HG03025 (cell line): Measurements from ENCODE around the gene SLC8A3.

Experiments used
- ATAC-seq: cut with Tn5 transposase; IDR thresholded peaks from one replicate; pipeline ENCODE4 v1.9.1; 2021; ENCODE audit warnings: mild to moderate bottlenecking, moderate library complexity; ENCODE audit not compliant: unreplicated experiment, low FRiP score

The SLC8A3 gene

GRCh38 chr14:70077005-70077404, 111.7 kb downstream of the SLC8A3 start:
- ATAC-seq, result no peak

- no peak for ATAC-seq
Measured at GRCh38 chr14:70073924-70074566, 114.7 kb downstream of the SLC8A3 start.

GRCh38 chr14:70069186-70069585, 119.6 kb downstream of the SLC8A3 start:
- ATAC-seq, result no peak

- no peak for ATAC-seq
Measured at GRCh38 chr14:70067810-70068209, 120.9 kb downstream of the SLC8A3 start.

GRCh38 chr14:70064136-70064865, 124.5 kb downstream of the SLC8A3 start:
- no peak for ATAC-seq

GRCh38 chr14:70061108-70061507, 127.6 kb downstream of the SLC8A3 start:
- ATAC-seq, result no peak

- ATAC-seq, result no peak
Measured at GRCh38 chr14:70059545-70059944, 129.2 kb downstream of the SLC8A3 start.

GRCh38 chr14:70057519-70058136, 131.1 kb downstream of the SLC8A3 start:
- no peak for ATAC-seq

- no peak for ATAC-seq
Measured at GRCh38 chr14:70052990-70053389, 135.8 kb downstream of the SLC8A3 start.

GRCh38 chr14:70050136-70050535, 138.6 kb downstream of the SLC8A3 start:
- ATAC-seq, result no peak

GRCh38 chr14:70049605-70050004, 139.1 kb downstream of the SLC8A3 start:
- no peak for ATAC-seq

- ATAC-seq, result no peak
Measured at GRCh38 chr14:70048313-70048654, 140.5 kb downstream of the SLC8A3 start.

GRCh38 chr14:70047598-70048312, 141.0 kb downstream of the SLC8A3 start:
- no peak for ATAC-seq

- no peak for ATAC-seq
Measured at GRCh38 chr14:70045844-70046535, 142.8 kb downstream of the SLC8A3 start.

- ATAC-seq, result no peak
Measured at GRCh38 chr14:70045310-70045709, 143.4 kb downstream of the SLC8A3 start.

- no peak for ATAC-seq
Measured at GRCh38 chr14:70043001-70043400, 145.8 kb downstream of the SLC8A3 start.

- ATAC-seq, result no peak
Measured at GRCh38 chr14:70036665-70037064, 152.1 kb downstream of the SLC8A3 start.

GRCh38 chr14:70034257-70034656, 154.5 kb downstream of the SLC8A3 start:
- ATAC-seq, result no peak

- no peak for ATAC-seq
Measured at GRCh38 chr14:70033561-70033960, 155.2 kb downstream of the SLC8A3 start.

- no peak for ATAC-seq
Measured at GRCh38 chr14:70033116-70033515, 155.6 kb downstream of the SLC8A3 start.

- no peak for ATAC-seq
Measured at GRCh38 chr14:70032447-70032846, 156.3 kb downstream of the SLC8A3 start.
